ENCODE data around the gene PLLP. TPM values are rescaled to one million over a fixed set of nuclear protein-coding genes. Genes with fewer than 3 reads are reported as not detected.

PLLP gene
- total and polyA plus RNA-seq, 9 of the 15 experiments (the other 6 are each of a cell fraction or from before 2014, with no cell fraction given), result 0.09 to 0.96 (median 0.27) TPM

DNA sequence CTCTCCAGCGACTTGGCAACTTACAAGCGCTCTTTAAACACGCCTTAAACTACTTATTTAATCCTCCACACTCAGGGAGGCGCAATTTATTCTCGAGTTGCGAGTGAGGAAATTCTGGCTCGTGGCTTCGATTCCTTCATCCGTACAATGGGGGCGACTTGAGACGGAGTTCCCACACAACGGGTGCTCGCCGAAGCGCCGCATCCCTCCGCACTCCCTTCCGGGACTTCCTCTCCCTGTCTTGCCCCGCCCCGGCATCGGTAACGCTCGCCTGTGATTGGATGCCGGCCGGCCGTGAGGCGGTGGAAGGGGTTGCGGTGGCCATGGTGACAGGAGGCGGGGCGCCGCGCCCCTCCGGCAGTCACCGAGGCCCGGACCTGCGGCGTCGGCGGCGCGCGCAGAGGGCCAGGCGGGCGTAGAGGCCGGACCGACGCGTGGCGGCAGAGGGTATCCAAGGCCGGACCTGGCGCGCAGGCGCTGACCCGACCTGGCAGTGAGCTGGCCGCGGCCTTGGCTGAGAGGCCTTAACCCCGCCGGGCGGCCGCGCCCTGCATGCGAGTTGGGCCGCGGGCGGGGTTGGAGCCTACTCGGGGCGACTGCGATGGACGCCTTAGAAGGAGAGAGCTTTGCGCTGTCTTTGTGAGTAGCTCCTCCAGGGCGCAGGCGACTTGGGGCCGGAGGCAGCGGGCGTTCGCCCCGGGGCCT is 39.6 kb downstream of the PLLP start, which contains the start of gene ARL2BP (continued):
- TF ChIP-seq, protein P1, sequence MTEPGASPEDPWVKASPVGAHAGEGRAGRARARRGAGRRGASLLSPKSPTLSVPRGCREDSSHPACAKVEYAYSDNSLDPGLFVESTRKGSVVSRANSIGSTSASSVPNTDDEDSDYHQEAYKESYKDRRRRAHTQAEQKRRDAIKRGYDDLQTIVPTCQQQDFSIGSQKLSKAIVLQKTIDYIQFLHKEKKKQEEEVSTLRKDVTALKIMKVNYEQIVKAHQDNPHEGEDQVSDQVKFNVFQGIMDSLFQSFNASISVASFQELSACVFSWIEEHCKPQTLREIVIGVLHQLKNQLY (CRISPR knock-in tag; conservative IDR thresholded peaks at IDR 0.05), result no peak
- TF ChIP-seq NCOA4 (IDR thresholded peaks at IDR 0.05; ENCODE audit: partially characterized antibody) (no peak), PHF21A (IDR thresholded peaks at IDR 0.05; ENCODE audit: borderline replicate concordance, low read depth) (no peak), TSC22D4 (tag; IDR thresholded peaks at IDR 0.05) (no peak), ZNF146 (CRISPR knock-in tag; IDR thresholded peaks at IDR 0.05; ENCODE audit: unreplicated experiment) (no peak), DACH1 (IDR thresholded peaks at IDR 0.05; ENCODE audit: partially characterized antibody) (no peak), FUS (optimal IDR thresholded peaks at IDR 0.05; ENCODE audit: low read depth, low read length) (peak; percentile 32), ERF (CRISPR knock-in tag; IDR thresholded peaks at IDR 0.05) (no peak), TCF7L2 (IDR thresholded peaks at IDR 0.05; ENCODE audit: low read depth, low read length) (no peak), HDAC3 (IDR thresholded peaks at IDR 0.05; ENCODE audit: borderline replicate concordance, partially characterized antibody) (no peak), ZNF140 (CRISPR knock-in tag; IDR thresholded peaks at IDR 0.05) (no peak), SP1 (CRISPR knock-in tag; IDR thresholded peaks at IDR 0.05) (peak; percentile 82; the same call in 1 of the 2 replicates), ZC3H8 (IDR thresholded peaks at IDR 0.05) (no peak), LCOR (CRISPR knock-in tag; IDR thresholded peaks at IDR 0.05) (no peak; the same call in 1 of the 2 replicates)
- TF ChIP-seq, protein P2, sequence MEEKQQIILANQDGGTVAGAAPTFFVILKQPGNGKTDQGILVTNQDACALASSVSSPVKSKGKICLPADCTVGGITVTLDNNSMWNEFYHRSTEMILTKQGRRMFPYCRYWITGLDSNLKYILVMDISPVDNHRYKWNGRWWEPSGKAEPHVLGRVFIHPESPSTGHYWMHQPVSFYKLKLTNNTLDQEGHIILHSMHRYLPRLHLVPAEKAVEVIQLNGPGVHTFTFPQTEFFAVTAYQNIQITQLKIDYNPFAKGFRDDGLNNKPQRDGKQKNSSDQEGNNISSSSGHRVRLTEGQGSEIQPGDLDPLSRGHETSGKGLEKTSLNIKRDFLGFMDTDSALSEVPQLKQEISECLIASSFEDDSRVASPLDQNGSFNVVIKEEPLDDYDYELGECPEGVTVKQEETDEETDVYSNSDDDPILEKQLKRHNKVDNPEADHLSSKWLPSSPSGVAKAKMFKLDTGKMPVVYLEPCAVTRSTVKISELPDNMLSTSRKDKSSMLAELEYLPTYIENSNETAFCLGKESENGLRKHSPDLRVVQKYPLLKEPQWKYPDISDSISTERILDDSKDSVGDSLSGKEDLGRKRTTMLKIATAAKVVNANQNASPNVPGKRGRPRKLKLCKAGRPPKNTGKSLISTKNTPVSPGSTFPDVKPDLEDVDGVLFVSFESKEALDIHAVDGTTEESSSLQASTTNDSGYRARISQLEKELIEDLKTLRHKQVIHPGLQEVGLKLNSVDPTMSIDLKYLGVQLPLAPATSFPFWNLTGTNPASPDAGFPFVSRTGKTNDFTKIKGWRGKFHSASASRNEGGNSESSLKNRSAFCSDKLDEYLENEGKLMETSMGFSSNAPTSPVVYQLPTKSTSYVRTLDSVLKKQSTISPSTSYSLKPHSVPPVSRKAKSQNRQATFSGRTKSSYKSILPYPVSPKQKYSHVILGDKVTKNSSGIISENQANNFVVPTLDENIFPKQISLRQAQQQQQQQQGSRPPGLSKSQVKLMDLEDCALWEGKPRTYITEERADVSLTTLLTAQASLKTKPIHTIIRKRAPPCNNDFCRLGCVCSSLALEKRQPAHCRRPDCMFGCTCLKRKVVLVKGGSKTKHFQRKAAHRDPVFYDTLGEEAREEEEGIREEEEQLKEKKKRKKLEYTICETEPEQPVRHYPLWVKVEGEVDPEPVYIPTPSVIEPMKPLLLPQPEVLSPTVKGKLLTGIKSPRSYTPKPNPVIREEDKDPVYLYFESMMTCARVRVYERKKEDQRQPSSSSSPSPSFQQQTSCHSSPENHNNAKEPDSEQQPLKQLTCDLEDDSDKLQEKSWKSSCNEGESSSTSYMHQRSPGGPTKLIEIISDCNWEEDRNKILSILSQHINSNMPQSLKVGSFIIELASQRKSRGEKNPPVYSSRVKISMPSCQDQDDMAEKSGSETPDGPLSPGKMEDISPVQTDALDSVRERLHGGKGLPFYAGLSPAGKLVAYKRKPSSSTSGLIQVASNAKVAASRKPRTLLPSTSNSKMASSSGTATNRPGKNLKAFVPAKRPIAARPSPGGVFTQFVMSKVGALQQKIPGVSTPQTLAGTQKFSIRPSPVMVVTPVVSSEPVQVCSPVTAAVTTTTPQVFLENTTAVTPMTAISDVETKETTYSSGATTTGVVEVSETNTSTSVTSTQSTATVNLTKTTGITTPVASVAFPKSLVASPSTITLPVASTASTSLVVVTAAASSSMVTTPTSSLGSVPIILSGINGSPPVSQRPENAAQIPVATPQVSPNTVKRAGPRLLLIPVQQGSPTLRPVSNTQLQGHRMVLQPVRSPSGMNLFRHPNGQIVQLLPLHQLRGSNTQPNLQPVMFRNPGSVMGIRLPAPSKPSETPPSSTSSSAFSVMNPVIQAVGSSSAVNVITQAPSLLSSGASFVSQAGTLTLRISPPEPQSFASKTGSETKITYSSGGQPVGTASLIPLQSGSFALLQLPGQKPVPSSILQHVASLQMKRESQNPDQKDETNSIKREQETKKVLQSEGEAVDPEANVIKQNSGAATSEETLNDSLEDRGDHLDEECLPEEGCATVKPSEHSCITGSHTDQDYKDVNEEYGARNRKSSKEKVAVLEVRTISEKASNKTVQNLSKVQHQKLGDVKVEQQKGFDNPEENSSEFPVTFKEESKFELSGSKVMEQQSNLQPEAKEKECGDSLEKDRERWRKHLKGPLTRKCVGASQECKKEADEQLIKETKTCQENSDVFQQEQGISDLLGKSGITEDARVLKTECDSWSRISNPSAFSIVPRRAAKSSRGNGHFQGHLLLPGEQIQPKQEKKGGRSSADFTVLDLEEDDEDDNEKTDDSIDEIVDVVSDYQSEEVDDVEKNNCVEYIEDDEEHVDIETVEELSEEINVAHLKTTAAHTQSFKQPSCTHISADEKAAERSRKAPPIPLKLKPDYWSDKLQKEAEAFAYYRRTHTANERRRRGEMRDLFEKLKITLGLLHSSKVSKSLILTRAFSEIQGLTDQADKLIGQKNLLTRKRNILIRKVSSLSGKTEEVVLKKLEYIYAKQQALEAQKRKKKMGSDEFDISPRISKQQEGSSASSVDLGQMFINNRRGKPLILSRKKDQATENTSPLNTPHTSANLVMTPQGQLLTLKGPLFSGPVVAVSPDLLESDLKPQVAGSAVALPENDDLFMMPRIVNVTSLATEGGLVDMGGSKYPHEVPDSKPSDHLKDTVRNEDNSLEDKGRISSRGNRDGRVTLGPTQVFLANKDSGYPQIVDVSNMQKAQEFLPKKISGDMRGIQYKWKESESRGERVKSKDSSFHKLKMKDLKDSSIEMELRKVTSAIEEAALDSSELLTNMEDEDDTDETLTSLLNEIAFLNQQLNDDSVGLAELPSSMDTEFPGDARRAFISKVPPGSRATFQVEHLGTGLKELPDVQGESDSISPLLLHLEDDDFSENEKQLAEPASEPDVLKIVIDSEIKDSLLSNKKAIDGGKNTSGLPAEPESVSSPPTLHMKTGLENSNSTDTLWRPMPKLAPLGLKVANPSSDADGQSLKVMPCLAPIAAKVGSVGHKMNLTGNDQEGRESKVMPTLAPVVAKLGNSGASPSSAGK (IDR thresholded peaks at IDR 0.05), result peak; percentile 53; the same call in 1 of the 2 replicates

Data from K562 (cell line).